Measurements from ENCODE around the gene KCTD13.
"Not testable (repeated sequence)": the region's sequence is repeated elsewhere in the genome, so short reads cannot be mapped to it uniquely, and the experiment has no call there.

The KCTD13 gene

GRCh38 chr16:29910819-29911675 is 15.0 kb downstream of the KCTD13 start:
- TF ChIP-seq, protein P1, sequence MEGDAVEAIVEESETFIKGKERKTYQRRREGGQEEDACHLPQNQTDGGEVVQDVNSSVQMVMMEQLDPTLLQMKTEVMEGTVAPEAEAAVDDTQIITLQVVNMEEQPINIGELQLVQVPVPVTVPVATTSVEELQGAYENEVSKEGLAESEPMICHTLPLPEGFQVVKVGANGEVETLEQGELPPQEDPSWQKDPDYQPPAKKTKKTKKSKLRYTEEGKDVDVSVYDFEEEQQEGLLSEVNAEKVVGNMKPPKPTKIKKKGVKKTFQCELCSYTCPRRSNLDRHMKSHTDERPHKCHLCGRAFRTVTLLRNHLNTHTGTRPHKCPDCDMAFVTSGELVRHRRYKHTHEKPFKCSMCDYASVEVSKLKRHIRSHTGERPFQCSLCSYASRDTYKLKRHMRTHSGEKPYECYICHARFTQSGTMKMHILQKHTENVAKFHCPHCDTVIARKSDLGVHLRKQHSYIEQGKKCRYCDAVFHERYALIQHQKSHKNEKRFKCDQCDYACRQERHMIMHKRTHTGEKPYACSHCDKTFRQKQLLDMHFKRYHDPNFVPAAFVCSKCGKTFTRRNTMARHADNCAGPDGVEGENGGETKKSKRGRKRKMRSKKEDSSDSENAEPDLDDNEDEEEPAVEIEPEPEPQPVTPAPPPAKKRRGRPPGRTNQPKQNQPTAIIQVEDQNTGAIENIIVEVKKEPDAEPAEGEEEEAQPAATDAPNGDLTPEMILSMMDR (IDR thresholded peaks at IDR 0.05; ENCODE audit: borderline replicate concordance, extremely low read depth, low read length, poor library complexity, severe bottlenecking) = no peak
- no peak for TF ChIP-seq EZH2 (IDR thresholded peaks at IDR 0.05; ENCODE audit: borderline replicate concordance, low read depth, low read length, severe bottlenecking)
- no peak overlapping the region for H3K9ac ChIP-seq (ENCODE audit: low read depth, low read length)
- H3K27me3 ChIP-seq (ENCODE audit: insufficient read depth, low read length, poor library complexity) = no peaks in the 10 kb centered on the region
- H3K27ac ChIP-seq (ENCODE audit: low read length) = no peak overlapping the region
- H2AFZ ChIP-seq (ENCODE audit: low read depth, low read length) = no peak overlapping the region
- no peak overlapping the region for H3K4me3 ChIP-seq (ENCODE audit: low read depth in 1 of 2, low read length in 2 of 2)
- ATAC-seq (ENCODE audit: insufficient read depth, low read depth) (no peak; the same call in 2 of the 3 replicates), DNase-seq (no peak)
- no peaks in the 10 kb centered on the region; the same call in 1 of the 2 replicates for H4K20me1 ChIP-seq (ENCODE audit: insufficient read depth, low read length)
- peaks cover 26% of the 10 kb centered on the region for H3K36me3 ChIP-seq (ENCODE audit: insufficient read depth, low read length)
- no peaks in the 10 kb centered on the region for H3K4me1 ChIP-seq (ENCODE audit: insufficient read depth, low read length)
- no peak overlapping the region for H3K4me2 ChIP-seq (ENCODE audit: insufficient read depth, low read length)
- no peaks in the 10 kb centered on the region for H3K9me3 ChIP-seq (ENCODE audit: insufficient read depth, low read length, severe bottlenecking)
- no peaks in the 10 kb centered on the region for H3K79me2 ChIP-seq (ENCODE audit: insufficient read depth, low read length)

GRCh38 chr16:29909851-29910250 is 16.2 kb downstream of the KCTD13 start:
- not testable (repeated sequence) for H3K4me1 ChIP-seq (ENCODE audit: insufficient read depth, low read length); ATAC-seq (ENCODE audit: insufficient read depth, low read depth); H3K9ac ChIP-seq (ENCODE audit: low read depth, low read length); H3K27ac ChIP-seq (ENCODE audit: low read length); H4K20me1 ChIP-seq (ENCODE audit: insufficient read depth, low read length); H3K27me3 ChIP-seq (ENCODE audit: insufficient read depth, low read length, poor library complexity); H3K4me2 ChIP-seq (ENCODE audit: insufficient read depth, low read length); H3K9me3 ChIP-seq (ENCODE audit: insufficient read depth, low read length, severe bottlenecking); H3K79me2 ChIP-seq (ENCODE audit: insufficient read depth, low read length); H3K4me3 ChIP-seq (ENCODE audit: low read depth in 1 of 2, low read length in 2 of 2); DNase-seq; H2AFZ ChIP-seq (ENCODE audit: low read depth, low read length)
- H3K36me3 ChIP-seq (ENCODE audit: insufficient read depth, low read length) = peaks cover 23% of the 10 kb centered on the region

- Histone ChIP-seq H3K9me3 (ENCODE audit: insufficient read depth, low read length, severe bottlenecking) (no peaks in the 10 kb centered on the region), H3K4me1 (ENCODE audit: insufficient read depth, low read length) (no peaks in the 10 kb centered on the region), H3K27ac (ENCODE audit: low read length) (no peak overlapping the region), H3K4me3 (ENCODE audit: low read depth in 1 of 2, low read length in 2 of 2) (no peak overlapping the region), H4K20me1 (ENCODE audit: insufficient read depth, low read length) (no peaks in the 10 kb centered on the region; the same call in 1 of the 2 replicates), H3K9ac (ENCODE audit: low read depth, low read length) (no peak overlapping the region), H3K4me2 (ENCODE audit: insufficient read depth, low read length) (no peak overlapping the region), H3K79me2 (ENCODE audit: insufficient read depth, low read length) (no peaks in the 10 kb centered on the region), H3K27me3 (ENCODE audit: insufficient read depth, low read length, poor library complexity) (no peaks in the 10 kb centered on the region), H3K36me3 (ENCODE audit: insufficient read depth, low read length) (peaks cover 18% of the 10 kb centered on the region), H2AFZ (ENCODE audit: low read depth, low read length) (no peak overlapping the region)
- ATAC-seq (ENCODE audit: insufficient read depth, low read depth) (no peak), DNase-seq (no peak)
- TF ChIP-seq, protein P1 (IDR thresholded peaks at IDR 0.05; ENCODE audit: borderline replicate concordance, extremely low read depth, low read length, poor library complexity, severe bottlenecking) = no peak
- no peak for TF ChIP-seq EZH2 (IDR thresholded peaks at IDR 0.05; ENCODE audit: borderline replicate concordance, low read depth, low read length, severe bottlenecking)
These were observed 16.6 kb downstream of the KCTD13 start for GRCh38 chr16:29909391-29909790.

GRCh38 chr16:29908719-29909220 is 17.3 kb downstream of the KCTD13 start:
- no peaks in the 10 kb centered on the region for H3K4me1 ChIP-seq (ENCODE audit: insufficient read depth, low read length)
- peaks cover 12% of the 10 kb centered on the region for H3K36me3 ChIP-seq (ENCODE audit: insufficient read depth, low read length)
- H3K4me3 ChIP-seq (ENCODE audit: low read depth in 1 of 2, low read length in 2 of 2) = no peak overlapping the region
- no peaks in the 10 kb centered on the region for H3K9me3 ChIP-seq (ENCODE audit: insufficient read depth, low read length, severe bottlenecking)
- H3K79me2 ChIP-seq (ENCODE audit: insufficient read depth, low read length) = no peaks in the 10 kb centered on the region
- H2AFZ ChIP-seq (ENCODE audit: low read depth, low read length) = no peak overlapping the region
- ATAC-seq (ENCODE audit: insufficient read depth, low read depth) = no peak
- TF ChIP-seq, protein P1 (IDR thresholded peaks at IDR 0.05; ENCODE audit: borderline replicate concordance, extremely low read depth, low read length, poor library complexity, severe bottlenecking) = no peak
- no peak for TF ChIP-seq EZH2 (IDR thresholded peaks at IDR 0.05; ENCODE audit: borderline replicate concordance, low read depth, low read length, severe bottlenecking)
- DNase-seq = no peak
- H3K9ac ChIP-seq (ENCODE audit: low read depth, low read length) = no peak overlapping the region
- no peaks in the 10 kb centered on the region; the same call in 1 of the 2 replicates for H4K20me1 ChIP-seq (ENCODE audit: insufficient read depth, low read length)
- H3K27me3 ChIP-seq (ENCODE audit: insufficient read depth, low read length, poor library complexity) = no peaks in the 10 kb centered on the region
- H3K27ac ChIP-seq (ENCODE audit: low read length) = no peak overlapping the region
- H3K4me2 ChIP-seq (ENCODE audit: insufficient read depth, low read length) = no peak overlapping the region

All from DND-41 (cell line).